HL-60/S4 treated with phorbol 12-myristate 13-acetate at 8.2 ng/mL for 4 days and 3 days (cell line): Measurements from ENCODE around the gene LIX1L.
"Not testable (repeated sequence)": the region's sequence is repeated elsewhere in the genome, so short reads cannot be mapped to it uniquely, and the experiment has no call there.

Experiments
- in situ Hi-C: fragments of 300-500 bp; cut with MboI; formaldehyde crosslinking; loops from 2 replicates; pipeline ENCODE4 v1.15.0; 2022; ENCODE audit warnings: low sequenced_read_pairs

Gene LIX1L

DNA sequence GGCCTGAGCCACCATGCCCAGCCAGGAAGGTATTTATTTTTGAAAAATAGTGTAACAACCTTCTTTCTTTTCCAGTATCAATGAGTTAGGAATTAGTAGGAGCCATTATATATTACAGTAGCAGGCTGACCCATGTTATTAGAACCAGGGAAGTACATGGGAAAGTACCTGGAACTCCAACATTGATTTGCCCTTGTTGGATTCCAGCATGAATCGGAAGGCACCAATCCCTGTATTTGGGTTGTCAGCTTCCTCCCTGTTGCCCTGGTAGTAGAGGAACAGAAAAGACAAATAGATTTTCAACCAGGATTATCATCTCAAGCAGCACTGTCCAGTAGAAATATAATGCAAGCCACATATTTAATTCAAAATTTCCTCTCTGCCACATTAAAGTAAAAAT, 20.4 kb downstream of the LIX1L start:
- in situ Hi-C loops: no loop called here

- in situ Hi-C loops: no loop called here
These were observed 21.6 kb downstream of the LIX1L start for GRCh38 chr1:145936247-145936646.

GRCh38 chr1:145935708-145936107, 22.1 kb downstream of the LIX1L start:
- in situ Hi-C loops: no loop called here

DNA sequence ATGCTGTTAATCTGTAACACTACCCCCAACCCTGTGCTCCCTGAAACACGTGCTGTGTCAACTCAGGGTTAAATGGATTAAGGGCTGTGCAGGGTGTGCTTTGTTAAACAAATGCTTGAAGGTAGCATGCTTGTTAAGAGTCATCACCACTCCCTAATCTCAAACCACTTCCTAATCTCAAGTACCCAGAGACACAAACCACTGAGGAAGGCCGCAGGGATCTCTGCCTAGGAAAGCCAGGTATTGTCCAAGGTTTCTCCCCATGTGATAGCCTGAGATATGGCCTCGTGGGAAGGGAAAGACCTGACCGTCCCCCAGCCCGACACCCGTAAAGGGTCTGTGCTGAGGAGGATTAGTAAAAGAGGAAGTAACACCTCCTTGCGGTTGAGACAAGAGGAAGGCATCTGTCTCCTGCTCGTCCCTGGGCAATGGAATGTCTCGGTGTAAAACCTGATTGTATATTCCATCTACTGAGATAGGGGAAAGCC, 25.3 kb downstream of the LIX1L start:
- in situ Hi-C loops: not testable (repeated sequence)

GRCh38 chr1:145927916-145928643, 29.7 kb downstream of the LIX1L start:
- in situ Hi-C loops: no loop called here

DNA sequence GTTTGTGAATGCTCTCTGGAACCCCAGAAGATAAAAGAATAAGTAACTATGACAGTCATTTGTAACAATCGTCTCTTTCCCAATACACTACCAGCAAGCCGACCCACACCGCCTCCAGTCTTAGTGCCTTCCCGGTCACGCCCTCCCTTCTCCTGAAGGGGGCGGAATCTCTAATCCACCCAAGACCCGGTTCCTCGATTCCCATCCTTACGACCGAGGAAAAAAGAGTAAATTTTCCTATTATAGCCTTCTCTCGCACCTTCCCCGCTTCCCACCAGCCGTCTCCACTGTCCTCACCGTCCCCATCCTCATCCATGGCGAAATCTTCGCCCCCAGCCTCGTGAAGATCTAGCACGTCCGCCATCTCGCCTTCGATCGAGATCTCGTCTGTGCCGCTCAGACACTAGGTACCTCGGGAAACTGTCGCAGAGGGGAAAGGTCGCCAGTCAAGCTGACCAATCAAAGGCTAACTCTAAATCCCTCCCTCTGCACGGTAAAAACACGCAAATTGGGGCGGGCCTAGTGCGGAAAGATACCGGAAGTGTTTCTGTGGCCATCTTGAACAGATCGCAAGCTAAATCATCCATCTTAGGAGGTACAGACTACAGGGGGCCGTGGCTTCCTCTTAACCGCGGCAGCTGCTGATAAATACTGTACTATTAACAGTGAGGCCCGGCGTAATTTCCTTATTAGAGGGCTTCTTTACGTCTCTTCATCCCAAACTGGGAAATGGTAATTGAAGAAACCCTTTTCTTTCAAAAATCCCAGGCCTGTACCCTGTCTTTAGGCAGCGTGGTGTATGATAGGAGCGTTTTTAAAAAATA, 30.5 kb downstream of the LIX1L start, which contains the start of gene RBM8A:
RBM8A (minus strand) TSS at position 422 of the 824 bp plus-strand sequence; CDS start at position 364, 58 bp downstream.
- in situ Hi-C loops: no loop called here

GRCh38 chr1:145926686-145927062, 31.1 kb downstream of the LIX1L start:
- in situ Hi-C loops: no loop called here

DNA sequence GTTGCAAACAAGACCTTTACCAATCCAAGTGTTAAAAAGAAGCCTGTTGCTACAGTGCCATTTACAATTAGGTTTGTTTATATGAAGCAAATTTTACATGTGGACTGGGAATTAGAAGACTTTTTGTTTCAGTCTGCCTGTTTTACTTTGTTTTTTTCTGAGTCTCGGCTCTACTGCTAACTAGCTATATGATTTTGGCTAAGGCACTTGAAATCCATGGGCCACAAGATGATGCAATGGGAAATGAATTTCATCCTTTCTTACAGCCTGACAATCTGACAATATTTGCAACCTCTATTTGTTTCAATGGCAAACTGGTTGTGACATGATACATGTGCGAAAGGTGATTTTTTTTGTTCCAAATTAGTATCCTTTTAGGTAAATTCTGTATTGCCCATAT, 35.6 kb downstream of the LIX1L start:
- in situ Hi-C loops: no loop called here

DNA sequence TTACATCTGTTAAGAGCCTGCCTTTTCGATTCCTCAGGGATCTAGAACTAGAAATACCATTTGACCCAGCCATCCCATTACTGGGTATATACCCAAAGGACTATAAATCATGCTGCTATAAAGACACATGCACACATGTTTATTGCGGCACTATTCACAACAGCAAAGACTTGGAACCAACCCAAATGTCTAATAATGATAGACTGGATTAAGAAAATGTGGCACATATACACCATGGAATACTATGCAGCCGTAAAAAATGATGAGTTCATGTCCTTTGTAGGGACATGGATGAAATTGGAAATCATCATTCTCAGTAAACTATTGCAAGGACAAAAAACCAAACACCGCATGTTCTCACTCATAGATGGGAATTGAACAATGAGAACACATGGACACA, 37.5 kb downstream of the LIX1L start:
- in situ Hi-C loops: not testable (repeated sequence)

DNA sequence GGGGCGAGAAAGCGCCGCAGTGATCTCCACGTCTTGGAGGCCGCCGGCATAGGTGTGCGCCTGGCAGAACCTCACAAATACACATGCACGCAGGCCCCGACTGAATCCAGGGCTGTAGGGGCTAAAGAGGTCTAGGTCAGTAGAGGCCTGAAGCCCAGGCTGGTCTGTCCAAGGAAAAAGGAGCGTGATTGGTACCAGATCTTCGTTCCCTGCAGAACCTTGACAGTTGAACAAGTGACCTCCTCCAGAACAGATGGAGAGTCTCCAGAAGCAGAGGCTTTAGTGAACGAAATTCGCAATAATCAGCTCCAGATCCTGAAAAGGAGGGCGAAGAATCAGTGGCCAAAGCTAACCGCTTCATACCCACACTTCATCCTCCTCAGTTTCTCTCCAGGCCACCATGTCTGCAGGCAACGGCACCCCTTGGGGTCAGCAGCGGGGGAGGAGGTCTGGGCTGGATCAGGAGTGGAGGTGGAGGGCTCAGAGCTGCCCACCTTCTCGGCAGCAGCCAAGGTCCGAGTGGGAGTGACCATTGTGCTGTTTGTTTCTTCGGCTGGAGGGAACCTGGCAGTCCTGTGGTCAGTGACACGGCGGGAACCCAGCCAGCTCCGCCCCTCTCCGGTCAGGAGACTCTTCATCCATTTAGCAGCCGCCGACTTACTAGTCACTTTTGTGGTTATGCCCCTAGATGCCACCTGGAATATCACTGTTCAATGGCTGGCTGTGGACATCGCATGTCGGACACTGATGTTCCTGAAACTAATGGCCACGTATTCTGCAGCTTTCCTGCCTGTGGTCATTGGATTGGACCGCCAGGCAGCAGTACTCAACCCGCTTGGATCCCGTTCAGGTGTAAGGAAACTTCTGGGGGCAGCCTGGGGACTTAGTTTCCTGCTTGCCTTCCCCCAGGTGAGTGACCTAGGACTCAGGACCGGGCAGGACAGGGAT, 38.6 kb downstream of the LIX1L start:
- in situ Hi-C loops: no loop called here

- in situ Hi-C loops: no loop called here
These were observed 39.4 kb downstream of the LIX1L start, which contains the start of gene PEX11B for GRCh38 chr1:145918144-145918991. Gene PEX11B, minus strand, starts transcription at chr1:145918717. Its CDS starts 29 bp downstream, at chr1:145918688.

DNA sequence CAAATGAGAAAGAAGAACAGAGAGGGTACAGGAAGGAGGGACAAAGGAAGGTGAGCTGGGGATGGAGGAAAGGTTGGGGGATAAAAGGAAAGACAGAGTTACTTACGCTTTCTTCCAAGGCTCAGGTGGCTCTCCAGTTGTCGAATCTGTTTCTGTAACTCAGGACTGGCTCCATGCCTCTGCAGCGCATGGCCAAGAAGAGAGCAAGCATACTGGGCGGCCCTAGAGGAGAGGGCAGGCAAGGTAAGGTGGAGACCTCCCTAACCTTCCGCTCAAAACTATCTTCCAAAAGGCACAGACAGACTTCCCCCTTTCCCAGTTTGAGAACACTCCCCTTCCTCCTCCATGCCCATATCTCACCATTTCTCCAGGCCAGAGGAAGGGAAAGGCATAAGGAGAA, 40.2 kb downstream of the LIX1L start:
- in situ Hi-C loops: no loop called here

GRCh38 chr1:145916745-145917144, 41.1 kb downstream of the LIX1L start:
- in situ Hi-C loops: no loop called here

- in situ Hi-C loops: no loop called here
These were observed 45.6 kb downstream of the LIX1L start for GRCh38 chr1:145912128-145912641.

DNA sequence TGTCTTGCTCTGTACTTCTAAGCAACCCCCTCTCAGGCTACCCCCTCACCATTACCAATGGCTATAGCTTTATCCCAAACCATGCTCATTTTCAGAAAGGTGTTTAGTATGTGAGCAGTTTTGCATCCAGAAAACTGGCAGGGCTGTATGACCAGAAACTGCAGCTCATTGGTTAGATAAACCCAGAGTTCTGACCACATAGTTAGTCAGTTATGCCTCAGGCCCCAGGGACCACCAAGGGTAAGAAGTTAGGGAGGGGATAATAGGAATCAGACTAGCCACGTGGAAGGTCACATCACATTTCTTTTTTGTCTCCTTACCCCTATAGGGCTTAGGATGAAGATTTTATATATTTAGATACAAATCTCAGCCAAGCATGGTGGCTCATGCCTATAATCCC, 49.2 kb downstream of the LIX1L start:
- in situ Hi-C loops: no loop called here

DNA sequence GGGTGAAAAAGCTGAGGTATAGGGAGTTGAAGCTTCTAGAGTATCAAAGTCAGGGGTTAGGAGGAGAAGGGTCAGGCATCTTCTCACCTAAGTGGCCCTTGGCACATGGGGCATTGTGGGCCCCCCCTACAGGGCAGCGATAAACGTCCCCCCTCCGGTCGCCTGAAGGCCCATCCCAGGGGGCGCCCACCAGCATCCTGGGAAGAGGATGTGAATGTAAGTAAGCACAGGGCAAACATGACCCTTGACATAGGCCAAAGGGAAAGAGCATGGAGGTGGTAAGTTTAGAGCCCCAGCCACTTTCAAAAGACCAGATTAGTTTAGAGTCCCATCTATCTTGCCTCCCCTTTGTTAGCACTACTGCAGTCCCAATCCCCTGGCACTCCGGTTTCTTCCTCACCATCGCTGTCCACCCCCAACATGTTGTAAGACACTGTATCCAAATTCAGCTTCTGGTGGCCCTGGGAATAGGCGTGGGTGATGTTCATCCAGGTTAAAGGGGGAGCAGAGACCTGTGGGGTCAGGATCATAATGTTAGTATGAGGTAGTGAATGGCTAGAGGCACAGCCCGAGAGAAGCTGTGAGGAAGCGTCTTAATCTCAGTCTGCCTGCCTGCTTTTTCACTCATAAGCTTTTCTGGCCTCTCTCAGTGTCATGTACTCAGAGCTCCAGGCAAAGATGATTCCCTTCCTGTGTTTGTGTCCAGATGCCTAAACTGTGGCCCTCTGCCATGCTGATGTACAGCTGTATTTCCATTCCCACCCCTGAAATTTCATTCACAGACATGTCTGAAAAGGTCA, 50.7 kb downstream of the LIX1L start:
- in situ Hi-C loops: no loop called here

- in situ Hi-C loops: no loop called here
These were observed 56.4 kb downstream of the LIX1L start for GRCh38 chr1:145901312-145902021.

DNA sequence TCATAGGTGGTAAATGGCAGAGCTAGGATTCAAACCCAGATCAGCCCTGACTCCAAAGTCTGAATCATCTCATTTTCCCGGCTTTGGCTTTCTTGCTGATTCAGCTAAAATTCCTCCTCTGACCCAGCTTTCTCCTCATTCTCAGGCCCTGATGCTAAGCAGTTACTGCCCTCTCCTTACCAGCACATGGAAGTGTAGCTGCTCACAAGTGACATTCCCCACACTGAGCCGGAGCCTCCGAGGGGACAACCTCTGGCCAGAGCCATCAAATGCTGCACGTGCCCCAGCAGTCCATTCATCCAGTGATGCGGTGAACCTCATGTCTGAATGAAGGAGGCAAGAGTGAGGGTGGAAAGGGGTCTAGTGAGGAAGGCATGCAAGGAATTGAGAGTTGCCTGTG, 59.1 kb downstream of the LIX1L start:
- in situ Hi-C loops: loop anchor here (10.0 kb wide), 1 partner anchor 116 kb away; no protein-coding TSS in a partner anchor
